Kidney (tissue), 14 donors: ENCODE results near the gene SLC38A8. TPM values are rescaled to one million over a fixed set of nuclear protein-coding genes. Genes with fewer than 3 reads are reported as not detected.
A peak's percentile ranks its signal among the peaks of the same experiment; 100 is the strongest.

Experiments used
- DNase-seq, 5 donors: peaks; one replicate each; pipeline ENCODE4 v3.0.0-alpha.2; 2013 to 2020
- FAIRE-seq: peaks from 2 replicates; lab custom pipeline; 2012; peaks lifted over from hg19 to GRCh38; lab: Jason Lieb, UNC
- H3K27ac ChIP-seq, 2 donors: one replicate each; pipeline ENCODE4 v1.7.0; 2013; ENCODE audit warnings: low read depth in 2 of 2, low read length in 2 of 2, inconsistent platforms in 1 of 2
- H3K27me3 ChIP-seq: one replicate; pipeline ENCODE4 v1.7.1; 2013; ENCODE audit warnings: low read length, inconsistent platforms; ENCODE audit not compliant: control insufficient read depth, insufficient read depth
- H3K36me3 ChIP-seq, 3 donors: one replicate each; pipeline versions ENCODE4 v1.7.0 to v1.7.1; 2013; ENCODE audit warnings: low read length in 3 of 3, control low read depth in 1 of 3, inconsistent platforms in 1 of 3; ENCODE audit not compliant: insufficient read depth in 3 of 3, control insufficient read depth in 2 of 3
- H3K4me1 ChIP-seq, 3 donors: one replicate each; pipeline versions ENCODE4 v1.7.0 to v1.7.1; 2013; ENCODE audit warnings: low read length in 3 of 3, inconsistent platforms in 1 of 3, low read depth in 1 of 3; ENCODE audit not compliant: control insufficient read depth in 2 of 3, insufficient read depth in 2 of 3
- H3K4me3 ChIP-seq, 3 donors: one replicate each; pipeline versions ENCODE4 v1.7.0 to v1.8.1; 2013; ENCODE audit warnings: low read length in 3 of 3, control low read depth in 1 of 3, inconsistent platforms in 1 of 3
- H3K9ac ChIP-seq, 3 donors: one replicate each; pipeline versions ENCODE4 v1.7.0 to v1.7.1; 2013; ENCODE audit warnings: low read length in 3 of 3, control low read depth in 1 of 3, inconsistent platforms in 1 of 3
- H3K9me3 ChIP-seq, 3 donors: one replicate each; pipeline versions ENCODE4 v1.7.0 to v1.7.1; 2013; ENCODE audit warnings: low read length in 3 of 3, control low read depth in 1 of 3, inconsistent platforms in 1 of 3; ENCODE audit not compliant: control insufficient read depth in 2 of 3, insufficient read depth in 1 of 3
- intact Hi-C: fragments of 100-400 bp; cut with DNase I; formaldehyde crosslinking; loops from one replicate; pipeline ENCODE4 v1.11.1; 2022
- polyA plus RNA-seq: library from polyadenylated mRNA; stranded (reverse); fragments of 350-450 nt; fragmentation: Illumina TruSeq; extraction: RNeasy Lipid Tissue Mini Kit (QIAGEN cat#74804); gene quantifications from one replicate; pipeline ENCODE4 v1.2.3, GENCODE V29; 2014; ENCODE audit warnings: low read depth, low replicate concordance; ENCODE audit not compliant: insufficient read depth
- total RNA-seq: library from RNA; stranded (reverse); fragmentation: NEBNext Ultra II Directional; extraction: Animal tissue kit (Norgen Biotek cat#: 25700); gene quantifications from one replicate; pipeline ENCODE4 v1.2.1, GENCODE V29; 2021
- TF ChIP-seq, protein P1 (sequence below): IDR thresholded peaks from 3 replicates; pipeline ENCODE4 v1.5.1; 2012; ENCODE audit warnings: mild to moderate bottlenecking, moderate library complexity, borderline replicate concordance; ENCODE audit not compliant: insufficient read depth; ENCODE audit errors: extremely low read depth
- donor health status: control.
- donor health status: control.
- donor health status: control.
- donor health status: control.
- donor health status: control.
- donor health status: DM: yes; HTN: yes; CAD: no.
- donor health status: Normal renal cell carcinoma (clear cell type).

The SLC38A8 gene
- total and polyA plus RNA-seq, 2 donors from 2014 or later = 0.30 TPM; not detected in 1

DNA sequence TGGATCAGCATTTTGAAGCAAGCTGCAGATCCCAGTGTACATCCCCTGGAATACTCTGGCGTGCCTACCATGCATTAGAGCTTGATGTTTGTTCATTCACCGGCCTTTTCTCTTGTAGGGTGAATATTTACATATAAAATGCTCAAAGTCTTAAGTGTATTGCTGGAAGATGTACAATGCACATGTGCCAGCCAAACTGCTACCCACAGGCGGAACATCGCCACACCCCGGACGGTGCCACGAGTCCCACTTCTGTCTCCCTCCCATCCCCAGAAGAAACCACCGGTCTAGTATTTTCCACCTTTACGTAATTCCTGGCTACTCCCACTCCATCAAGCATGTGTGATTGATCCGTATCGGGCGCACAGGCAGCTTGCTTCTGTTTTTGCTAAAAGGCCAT is 4.1 kb downstream of the SLC38A8 start:
- Histone ChIP-seq H3K27ac (no peak overlapping the region), H3K9me3 (peaks cover 0 to 8% (median 0%) of the 10 kb centered on the region in 3 donors), H3K27me3 (no peaks in the 10 kb centered on the region), H3K4me3 (no peak overlapping the region), H3K9ac (no peak overlapping the region), H3K36me3 (no peaks in the 10 kb centered on the region), H3K4me1 (no peaks in the 10 kb centered on the region)
- no peak for FAIRE-seq
- TF ChIP-seq, protein P1, sequence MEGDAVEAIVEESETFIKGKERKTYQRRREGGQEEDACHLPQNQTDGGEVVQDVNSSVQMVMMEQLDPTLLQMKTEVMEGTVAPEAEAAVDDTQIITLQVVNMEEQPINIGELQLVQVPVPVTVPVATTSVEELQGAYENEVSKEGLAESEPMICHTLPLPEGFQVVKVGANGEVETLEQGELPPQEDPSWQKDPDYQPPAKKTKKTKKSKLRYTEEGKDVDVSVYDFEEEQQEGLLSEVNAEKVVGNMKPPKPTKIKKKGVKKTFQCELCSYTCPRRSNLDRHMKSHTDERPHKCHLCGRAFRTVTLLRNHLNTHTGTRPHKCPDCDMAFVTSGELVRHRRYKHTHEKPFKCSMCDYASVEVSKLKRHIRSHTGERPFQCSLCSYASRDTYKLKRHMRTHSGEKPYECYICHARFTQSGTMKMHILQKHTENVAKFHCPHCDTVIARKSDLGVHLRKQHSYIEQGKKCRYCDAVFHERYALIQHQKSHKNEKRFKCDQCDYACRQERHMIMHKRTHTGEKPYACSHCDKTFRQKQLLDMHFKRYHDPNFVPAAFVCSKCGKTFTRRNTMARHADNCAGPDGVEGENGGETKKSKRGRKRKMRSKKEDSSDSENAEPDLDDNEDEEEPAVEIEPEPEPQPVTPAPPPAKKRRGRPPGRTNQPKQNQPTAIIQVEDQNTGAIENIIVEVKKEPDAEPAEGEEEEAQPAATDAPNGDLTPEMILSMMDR = no peak
- intact Hi-C loops = no loop called here
- no peak for DNase-seq

DNA sequence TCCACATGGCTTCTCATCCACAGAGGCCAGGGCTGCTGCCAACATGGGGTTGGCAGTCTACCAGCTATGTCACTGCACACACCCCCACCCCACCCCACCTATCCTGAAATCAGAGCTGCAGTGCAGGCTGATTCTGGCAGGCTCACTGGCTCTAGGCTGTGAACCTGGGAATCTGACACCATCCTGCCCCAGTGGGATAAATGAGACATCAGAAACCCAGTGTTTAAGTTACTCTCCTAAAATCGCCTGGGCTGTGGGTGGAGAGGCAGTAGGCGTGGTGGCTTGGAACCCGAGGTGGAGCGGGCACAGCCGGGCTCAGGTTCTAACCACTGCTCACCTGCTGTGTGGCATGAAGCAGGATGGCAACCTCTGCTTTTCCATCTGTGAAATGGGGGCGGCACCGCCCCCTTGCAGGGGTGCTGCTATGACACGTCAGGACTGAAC is 5.6 kb downstream of the SLC38A8 start:
- H3K9me3 ChIP-seq = peaks cover 0 to 8% (median 0%) of the 10 kb centered on the region in 3 donors
- peak in 2 of 5 donors; percentile 23 to 25 for DNase-seq
- H3K27me3 ChIP-seq = no peaks in the 10 kb centered on the region

DNA sequence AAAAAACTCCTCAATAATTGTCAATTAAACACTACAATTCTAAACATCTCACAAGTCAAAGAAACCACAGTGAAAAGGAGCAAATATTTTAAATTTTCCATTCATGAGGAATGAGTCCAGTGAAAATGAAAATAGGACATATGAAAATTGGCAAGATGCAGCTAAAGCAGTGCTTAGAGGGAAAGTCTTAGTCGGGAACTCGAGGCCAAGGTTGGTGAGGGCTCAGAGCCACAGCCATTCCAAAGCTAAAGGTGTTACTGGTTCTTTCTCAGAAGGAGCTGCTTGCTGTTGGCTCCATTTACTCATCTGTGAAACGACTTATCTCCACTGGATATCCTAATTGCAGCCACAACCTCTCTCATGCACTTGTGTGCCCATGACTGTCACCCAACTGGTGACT is 6.5 kb downstream of the SLC38A8 start:
- no peak for FAIRE-seq

More for the DNA sequence above, 5.6 kb downstream of the SLC38A8 start:
- no peak for FAIRE-seq
- intact Hi-C loops = no loop called here
- TF ChIP-seq, protein P1 = no peak
- Histone ChIP-seq H3K9ac (no peak overlapping the region), H3K36me3 (no peaks in the 10 kb centered on the region), H3K4me3 (no peak overlapping the region), H3K4me1 (no peaks in the 10 kb centered on the region), H3K27ac (no peak overlapping the region)

More for the DNA sequence above, 6.5 kb downstream of the SLC38A8 start:
- no peaks in the 10 kb centered on the region for H3K27me3 ChIP-seq
- TF ChIP-seq, protein P1 = no peak
- no peak overlapping the region for H3K4me3 ChIP-seq
- H3K9ac ChIP-seq = no peak overlapping the region
- no peak overlapping the region for H3K27ac ChIP-seq
- peaks cover 0 to 8% (median 0%) of the 10 kb centered on the region in 3 donors for H3K9me3 ChIP-seq
- DNase-seq = no peak
- intact Hi-C loops = no loop called here
- no peaks in the 10 kb centered on the region for H3K4me1 ChIP-seq
- H3K36me3 ChIP-seq = no peaks in the 10 kb centered on the region
